ENCODE data around the gene CBLL1. TPM values are rescaled to one million over a fixed set of nuclear protein-coding genes. Genes with fewer than 3 reads are reported as not detected.

CBLL1 gene
- total and polyA plus RNA-seq, 10 of the 15 experiments (the other 5 are each of a cell fraction or from before 2014, with no cell fraction given) = 7.2 to 40.1 (median 23.4) TPM

DNA sequence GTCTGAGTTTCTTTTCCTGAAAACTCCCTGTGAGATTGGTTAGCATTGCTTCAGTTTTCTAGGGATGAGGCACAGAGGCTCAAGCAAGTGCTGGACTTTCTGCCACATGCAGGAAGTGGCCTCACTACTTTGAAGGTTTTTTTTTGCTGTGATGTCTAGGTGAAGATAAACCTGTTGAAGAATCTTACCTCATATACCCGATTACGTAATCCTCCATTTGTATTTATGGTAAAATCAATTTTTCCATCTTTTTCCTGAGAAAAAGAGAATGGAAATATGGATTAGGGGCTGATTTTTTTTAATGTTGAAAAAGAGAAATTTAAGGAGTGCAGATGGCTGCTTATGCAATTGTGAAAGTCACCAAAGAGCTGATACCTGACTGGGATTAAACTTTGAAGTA, 23.4 kb downstream of the CBLL1 start (continued):
- TF ChIP-seq, protein P1, sequence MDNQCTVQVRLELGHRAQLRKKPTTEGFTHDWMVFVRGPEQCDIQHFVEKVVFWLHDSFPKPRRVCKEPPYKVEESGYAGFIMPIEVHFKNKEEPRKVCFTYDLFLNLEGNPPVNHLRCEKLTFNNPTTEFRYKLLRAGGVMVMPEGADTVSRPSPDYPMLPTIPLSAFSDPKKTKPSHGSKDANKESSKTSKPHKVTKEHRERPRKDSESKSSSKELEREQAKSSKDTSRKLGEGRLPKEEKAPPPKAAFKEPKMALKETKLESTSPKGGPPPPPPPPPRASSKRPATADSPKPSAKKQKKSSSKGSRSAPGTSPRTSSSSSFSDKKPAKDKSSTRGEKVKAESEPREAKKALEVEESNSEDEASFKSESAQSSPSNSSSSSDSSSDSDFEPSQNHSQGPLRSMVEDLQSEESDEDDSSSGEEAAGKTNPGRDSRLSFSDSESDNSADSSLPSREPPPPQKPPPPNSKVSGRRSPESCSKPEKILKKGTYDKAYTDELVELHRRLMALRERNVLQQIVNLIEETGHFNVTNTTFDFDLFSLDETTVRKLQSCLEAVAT (IDR thresholded peaks at IDR 0.05) = no peak
- TF ChIP-seq TCF12 (IDR thresholded peaks at IDR 0.05; ENCODE audit: low read depth, low read length) (no peak), TBL1XR1 (IDR thresholded peaks at IDR 0.05; ENCODE audit: low read depth, low read length) (no peak), IRF5 (IDR thresholded peaks at IDR 0.05; ENCODE audit: borderline replicate concordance) (no peak), SREBF2 (IDR thresholded peaks at IDR 0.05; ENCODE audit: low read length) (no peak), E2F8 (IDR thresholded peaks at IDR 0.05; ENCODE audit: low read depth, partially characterized antibody) (no peak), ZNF622 (IDR thresholded peaks at IDR 0.05) (no peak), SRF (IDR thresholded peaks at IDR 0.05; ENCODE audit: low read depth in 2 of 2, low read length in 2 of 2) (no peak)
- TF ChIP-seq, protein P2, sequence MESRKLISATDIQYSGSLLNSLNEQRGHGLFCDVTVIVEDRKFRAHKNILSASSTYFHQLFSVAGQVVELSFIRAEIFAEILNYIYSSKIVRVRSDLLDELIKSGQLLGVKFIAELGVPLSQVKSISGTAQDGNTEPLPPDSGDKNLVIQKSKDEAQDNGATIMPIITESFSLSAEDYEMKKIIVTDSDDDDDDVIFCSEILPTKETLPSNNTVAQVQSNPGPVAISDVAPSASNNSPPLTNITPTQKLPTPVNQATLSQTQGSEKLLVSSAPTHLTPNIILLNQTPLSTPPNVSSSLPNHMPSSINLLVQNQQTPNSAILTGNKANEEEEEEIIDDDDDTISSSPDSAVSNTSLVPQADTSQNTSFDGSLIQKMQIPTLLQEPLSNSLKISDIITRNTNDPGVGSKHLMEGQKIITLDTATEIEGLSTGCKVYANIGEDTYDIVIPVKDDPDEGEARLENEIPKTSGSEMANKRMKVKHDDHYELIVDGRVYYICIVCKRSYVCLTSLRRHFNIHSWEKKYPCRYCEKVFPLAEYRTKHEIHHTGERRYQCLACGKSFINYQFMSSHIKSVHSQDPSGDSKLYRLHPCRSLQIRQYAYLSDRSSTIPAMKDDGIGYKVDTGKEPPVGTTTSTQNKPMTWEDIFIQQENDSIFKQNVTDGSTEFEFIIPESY (IDR thresholded peaks at IDR 0.05) = no peak
